Caco-2 (cell line): ENCODE measurements around the gene SYT9. TPM values are rescaled to one million over a fixed set of nuclear protein-coding genes. Genes with fewer than 3 reads are reported as not detected.

Experiments
- BruUV-seq: library from RNA; stranded (reverse); fragments of 400-500 nt; replicated peaks from 2 replicates; lab custom pipeline; 2021; lab: Mats Ljungman, UMichigan
- CTCF ChIA-PET: fragments of 300-600 bp; sonication (Branson Sonifier 250); formaldehyde crosslinking; loops from one replicate; lab custom pipeline; 2022; ENCODE audit warnings: antibody characterized with exemption; lab: Charles Lee
- POLR2A ChIA-PET: fragments of 300-600 bp; sonication (Branson Sonifier 250); formaldehyde crosslinking; loops from one replicate; lab custom pipeline; 2022; ENCODE audit warnings: antibody characterized with exemption; lab: Charles Lee
- DNase-seq, 2 experiments: peaks; one replicate each; pipeline versions ENCODE4 v3.0.0 to v3.0.0-alpha.2; 2020 to 2022
- H3K27me3 ChIP-seq: replicated peaks from 2 replicates; pipeline ENCODE4 v1.6.0; 2011; ENCODE audit warnings: low read length; ENCODE audit not compliant: control insufficient read depth, insufficient read depth
- H3K36me3 ChIP-seq: 2 replicates; pipeline ENCODE4 v1.5.1; 2011; ENCODE audit warnings: low read length; ENCODE audit not compliant: control insufficient read depth, insufficient read depth
- H3K4me1 ChIP-seq: fragments of 250-450 bp; sonication (Bioruptor Pico); 2 replicates; pipeline ENCODE4 v1.5.1; 2020; ENCODE audit warnings: mild to moderate bottlenecking
- H3K4me3 ChIP-seq: 2 replicates; pipeline ENCODE4 v1.5.1; 2011; ENCODE audit warnings: low read depth, mild to moderate bottlenecking, control low read depth, low read length
- H3K9me3 ChIP-seq: fragments of 250-450 bp; sonication (Bioruptor Pico); 2 replicates; pipeline ENCODE4 v1.5.1; 2020; ENCODE audit warnings: mild to moderate bottlenecking, moderate library complexity
- H3K27ac Mint-ChIP-seq: one replicate; pipeline ENCODE4 v1.8.0; 2022; ENCODE audit warnings: mixed read lengths; ENCODE audit not compliant: unreplicated experiment
- H3K27me3 Mint-ChIP-seq: one replicate; pipeline ENCODE4 v1.8.0; 2022; ENCODE audit warnings: mixed read lengths; ENCODE audit not compliant: insufficient read depth, unreplicated experiment
- H3K36me3 Mint-ChIP-seq: one replicate; pipeline ENCODE4 v1.8.0; 2022; ENCODE audit warnings: mild to moderate bottlenecking, mixed read lengths; ENCODE audit not compliant: insufficient read depth, unreplicated experiment
- H3K4me1 Mint-ChIP-seq: one replicate; pipeline ENCODE4 v1.8.0; 2022; ENCODE audit warnings: low read depth, mixed read lengths; ENCODE audit not compliant: unreplicated experiment
- H3K4me3 Mint-ChIP-seq: one replicate; pipeline ENCODE4 v1.8.0; 2022; ENCODE audit warnings: mild to moderate bottlenecking, moderate library complexity, mixed read lengths; ENCODE audit not compliant: unreplicated experiment
- H3K9me3 Mint-ChIP-seq: one replicate; pipeline ENCODE4 v1.8.0; 2022; ENCODE audit warnings: mixed read lengths; ENCODE audit not compliant: unreplicated experiment
- intact Hi-C: fragments of 100-400 bp; cut with micrococcal nuclease; formaldehyde crosslinking; loops from one replicate; pipeline ENCODE4 v1.10.0; 2022; ENCODE audit not compliant: unreplicated experiment
- total RNA-seq: library from RNA; stranded (reverse); gene quantifications from 2 replicates; pipeline ENCODE4 v1.2.3, GENCODE V29; 2022
- TF ChIP-seq, protein P1 (sequence below), 2 experiments: fragments of 200-600 bp in 1 of 2; IDR thresholded peaks; 1 replicate in 1 of 2; 2 replicates in 1 of 2; pipeline versions ENCODE4 v1.5.1 to v1.8.0; 2011 to 2022; ENCODE audit warnings: antibody characterized with exemption in 1 of 2, control low read depth in 1 of 2, inconsistent platforms in 1 of 2, low read depth in 1 of 2, low read length in 1 of 2, mild to moderate bottlenecking in 1 of 2, moderate library complexity in 1 of 2; ENCODE audit not compliant: insufficient read depth in 1 of 2, severe bottlenecking in 1 of 2, unreplicated experiment in 1 of 2

The SYT9 gene
- total RNA-seq, 1 experiment from 2014 or later, result not detected

GRCh38 chr11:7422544-7423331 lies 171.0 kb downstream of the SYT9 start:
- TF ChIP-seq, protein P1, sequence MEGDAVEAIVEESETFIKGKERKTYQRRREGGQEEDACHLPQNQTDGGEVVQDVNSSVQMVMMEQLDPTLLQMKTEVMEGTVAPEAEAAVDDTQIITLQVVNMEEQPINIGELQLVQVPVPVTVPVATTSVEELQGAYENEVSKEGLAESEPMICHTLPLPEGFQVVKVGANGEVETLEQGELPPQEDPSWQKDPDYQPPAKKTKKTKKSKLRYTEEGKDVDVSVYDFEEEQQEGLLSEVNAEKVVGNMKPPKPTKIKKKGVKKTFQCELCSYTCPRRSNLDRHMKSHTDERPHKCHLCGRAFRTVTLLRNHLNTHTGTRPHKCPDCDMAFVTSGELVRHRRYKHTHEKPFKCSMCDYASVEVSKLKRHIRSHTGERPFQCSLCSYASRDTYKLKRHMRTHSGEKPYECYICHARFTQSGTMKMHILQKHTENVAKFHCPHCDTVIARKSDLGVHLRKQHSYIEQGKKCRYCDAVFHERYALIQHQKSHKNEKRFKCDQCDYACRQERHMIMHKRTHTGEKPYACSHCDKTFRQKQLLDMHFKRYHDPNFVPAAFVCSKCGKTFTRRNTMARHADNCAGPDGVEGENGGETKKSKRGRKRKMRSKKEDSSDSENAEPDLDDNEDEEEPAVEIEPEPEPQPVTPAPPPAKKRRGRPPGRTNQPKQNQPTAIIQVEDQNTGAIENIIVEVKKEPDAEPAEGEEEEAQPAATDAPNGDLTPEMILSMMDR (IDR thresholded peaks at IDR 0.05; ENCODE audit: insufficient read depth in 1 of 2, low read depth in 1 of 2, low read length in 1 of 2, severe bottlenecking in 1 of 2, unreplicated experiment in 1 of 2), result no peak
- H3K27me3 ChIP-seq, result no peaks in the 10 kb centered on the region; the same call in 1 of the 2 replicates
- H3K9me3 Mint-ChIP-seq, result no peaks in the 10 kb centered on the region
- H3K36me3 Mint-ChIP-seq, result no peaks in the 10 kb centered on the region
- DNase-seq, result no peak
- intact Hi-C loops, result no loop called here
- no TSS peak for BruUV-seq
- no peak overlapping the region for H3K4me3 ChIP-seq
- H3K27me3 Mint-ChIP-seq, result peaks cover 29% of the 10 kb centered on the region
- H3K4me1 ChIP-seq, result no peaks in the 10 kb centered on the region
- H3K4me1 Mint-ChIP-seq, result no peaks in the 10 kb centered on the region
- no peaks in the 10 kb centered on the region for H3K9me3 ChIP-seq
- no peak overlapping the region for H3K4me3 Mint-ChIP-seq
- POLR2A ChIA-PET, result no interaction called here
- H3K27ac Mint-ChIP-seq, result no peak overlapping the region
- H3K36me3 ChIP-seq, result no peaks in the 10 kb centered on the region
- CTCF ChIA-PET, result no interaction called here

DNA sequence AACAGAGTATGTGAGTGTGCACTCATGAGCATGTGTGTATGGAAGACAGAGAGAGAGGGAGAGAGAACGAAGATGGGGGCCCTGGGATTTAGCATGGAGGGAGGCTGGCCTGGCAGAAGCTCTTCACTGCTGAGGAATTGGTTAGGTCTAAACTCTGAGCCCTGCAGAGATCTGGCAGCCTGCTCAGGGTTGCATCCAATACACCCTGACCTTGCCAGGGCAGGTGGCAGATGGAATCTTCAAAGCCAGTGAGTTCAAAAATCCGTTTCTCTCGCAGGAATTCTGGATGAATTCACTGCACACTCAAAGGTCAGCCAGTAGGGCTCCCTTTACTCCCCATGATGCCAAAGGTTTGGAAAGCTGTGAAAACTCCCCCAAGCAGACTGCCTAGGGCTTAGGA lies 172.2 kb downstream of the SYT9 start:
- H3K9me3 Mint-ChIP-seq, result no peaks in the 10 kb centered on the region
- BruUV-seq, result no TSS peak
- TF ChIP-seq, protein P1 (IDR thresholded peaks at IDR 0.05; ENCODE audit: insufficient read depth in 1 of 2, low read depth in 1 of 2, low read length in 1 of 2, severe bottlenecking in 1 of 2, unreplicated experiment in 1 of 2), result no peak

GRCh38 chr11:7427733-7428132 lies 176.0 kb downstream of the SYT9 start:
- ChIA-PET CTCF (no interaction called here), POLR2A (no interaction called here)
- TF ChIP-seq, protein P1 (IDR thresholded peaks at IDR 0.05; ENCODE audit: insufficient read depth in 1 of 2, low read depth in 1 of 2, low read length in 1 of 2, severe bottlenecking in 1 of 2, unreplicated experiment in 1 of 2), result no peak

More for the DNA sequence above, 172.2 kb downstream of the SYT9 start:
- Histone ChIP-seq H3K4me1 (no peaks in the 10 kb centered on the region), H3K36me3 (no peaks in the 10 kb centered on the region), H3K9me3 (no peaks in the 10 kb centered on the region), H3K4me3 (no peak overlapping the region), H3K27me3 (no peaks in the 10 kb centered on the region; the same call in 1 of the 2 replicates)
- H3K4me1 Mint-ChIP-seq, result no peaks in the 10 kb centered on the region
- ChIA-PET POLR2A (no interaction called here), CTCF (no interaction called here)
- H3K27ac Mint-ChIP-seq, result no peak overlapping the region
- intact Hi-C loops, result no loop called here
- H3K27me3 Mint-ChIP-seq, result peaks cover 23% of the 10 kb centered on the region
- H3K36me3 Mint-ChIP-seq, result no peaks in the 10 kb centered on the region
- DNase-seq, result no peak
- no peak overlapping the region for H3K4me3 Mint-ChIP-seq

More at GRCh38 chr11:7427733-7428132, 176.0 kb downstream of the SYT9 start:
- Histone ChIP-seq H3K27me3 (no peaks in the 10 kb centered on the region; the same call in 1 of the 2 replicates), H3K36me3 (no peaks in the 10 kb centered on the region), H3K4me1 (no peaks in the 10 kb centered on the region), H3K9me3 (no peaks in the 10 kb centered on the region), H3K4me3 (no peak overlapping the region)
- no peak overlapping the region for H3K4me3 Mint-ChIP-seq
- BruUV-seq, result no TSS peak
- no peak overlapping the region for H3K27ac Mint-ChIP-seq
- intact Hi-C loops, result no loop called here
- no peaks in the 10 kb centered on the region for H3K9me3 Mint-ChIP-seq
- peaks cover 11% of the 10 kb centered on the region for H3K27me3 Mint-ChIP-seq
- no peaks in the 10 kb centered on the region for H3K4me1 Mint-ChIP-seq
- no peak for DNase-seq
- no peaks in the 10 kb centered on the region for H3K36me3 Mint-ChIP-seq
